Measurements from ENCODE around the gene GTF3C1.

GRCh38 chr16:27458258-27458657, 91.5 kb downstream of the GTF3C1 start:
- TF ChIP-seq POLR2A (IDR thresholded peaks at IDR 0.05) (no peak), CTCF (IDR thresholded peaks at IDR 0.05) (no peak)
